Bone marrow (tissue), 2 donors: ENCODE results near the gene ADARB2.
"Not testable (repeated sequence)": the region's sequence is repeated elsewhere in the genome, so short reads cannot be mapped to it uniquely, and the experiment has no call there.

Experiments used
- DNase-seq, 2 donors: peaks; one replicate each; lab custom pipeline; 2025; lab: John Stamatoyannopoulos, UW

Gene ADARB2

DNA sequence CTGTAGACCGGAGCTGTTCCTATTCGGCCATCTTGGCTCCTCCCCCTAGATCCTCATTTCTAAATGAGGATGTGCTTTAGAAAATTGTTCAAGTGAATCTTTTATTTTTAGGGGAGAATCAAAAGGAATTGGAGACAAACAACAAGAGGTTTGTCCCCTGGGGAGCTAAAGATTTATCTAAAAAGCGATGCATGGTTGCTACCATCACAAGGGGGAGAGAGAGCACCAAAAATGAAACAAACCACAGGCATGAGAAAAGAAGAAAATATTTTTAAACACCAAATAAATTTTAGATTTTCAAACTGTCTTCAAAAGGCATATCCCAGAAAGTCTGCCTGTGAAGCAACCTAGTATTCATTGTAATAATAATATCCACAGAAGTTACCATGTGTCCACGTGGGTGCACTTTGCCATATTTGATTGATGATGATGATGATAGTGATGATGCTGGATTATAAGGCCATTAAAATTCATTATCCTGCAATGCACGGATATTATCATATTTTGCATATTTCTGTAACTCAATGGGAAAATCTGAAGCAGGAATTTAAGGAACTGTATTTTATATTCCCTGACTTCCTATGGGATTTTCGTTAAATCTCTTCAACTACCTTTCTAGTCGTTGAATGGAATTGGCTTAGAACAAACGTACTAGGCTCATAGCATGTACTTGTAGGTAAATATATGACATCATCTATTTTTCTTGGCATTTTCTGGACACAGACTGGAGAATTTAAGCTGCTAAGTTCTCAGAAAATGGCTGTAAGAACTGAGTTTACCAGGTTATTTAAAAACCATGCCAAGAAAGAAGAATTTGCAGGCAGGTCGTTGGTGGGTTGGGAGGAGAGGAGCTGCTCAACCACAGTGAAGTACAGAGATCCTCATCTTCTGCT is 509.6 kb downstream of the ADARB2 start:
- no peak for DNase-seq

DNA sequence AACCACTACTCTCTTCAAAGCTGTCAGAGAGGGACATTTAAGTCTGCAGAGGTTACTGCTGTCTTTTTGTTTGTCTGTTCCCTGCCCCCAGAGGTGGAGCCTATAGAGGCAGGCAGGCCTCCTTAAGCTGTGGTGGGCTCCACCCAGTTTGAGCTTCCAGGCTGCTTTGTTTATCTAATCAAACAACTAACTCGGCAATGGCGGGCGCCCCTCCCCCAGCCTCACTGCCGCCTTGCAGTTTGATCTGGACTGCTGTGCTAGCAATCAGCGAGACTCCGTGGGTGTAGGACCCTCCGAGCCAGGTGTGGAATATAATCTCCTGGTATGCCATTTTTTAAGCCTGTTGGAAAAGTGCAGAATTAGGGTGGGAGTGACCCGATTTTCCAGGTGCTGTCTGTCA is 510.4 kb downstream of the ADARB2 start:
- not testable (repeated sequence) for DNase-seq

DNA sequence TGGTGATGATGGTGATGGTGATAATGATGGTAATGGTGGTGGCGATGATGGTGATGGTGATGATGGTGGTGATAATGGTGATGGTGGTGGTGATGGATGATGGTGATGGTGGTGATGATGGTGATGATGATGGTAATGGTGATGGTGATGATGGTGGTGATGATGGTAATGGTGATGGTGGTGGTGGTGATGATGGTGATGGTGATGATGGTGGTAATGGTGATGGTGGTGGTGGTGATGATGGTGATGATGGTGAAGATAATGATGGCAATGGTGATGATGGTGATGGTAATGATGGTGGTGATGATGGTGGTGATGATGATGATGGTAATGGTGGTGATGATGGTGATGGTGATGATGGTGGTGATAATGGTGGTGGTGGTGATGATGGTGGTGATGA is 517.5 kb downstream of the ADARB2 start:
- DNase-seq: not testable (repeated sequence)

DNA sequence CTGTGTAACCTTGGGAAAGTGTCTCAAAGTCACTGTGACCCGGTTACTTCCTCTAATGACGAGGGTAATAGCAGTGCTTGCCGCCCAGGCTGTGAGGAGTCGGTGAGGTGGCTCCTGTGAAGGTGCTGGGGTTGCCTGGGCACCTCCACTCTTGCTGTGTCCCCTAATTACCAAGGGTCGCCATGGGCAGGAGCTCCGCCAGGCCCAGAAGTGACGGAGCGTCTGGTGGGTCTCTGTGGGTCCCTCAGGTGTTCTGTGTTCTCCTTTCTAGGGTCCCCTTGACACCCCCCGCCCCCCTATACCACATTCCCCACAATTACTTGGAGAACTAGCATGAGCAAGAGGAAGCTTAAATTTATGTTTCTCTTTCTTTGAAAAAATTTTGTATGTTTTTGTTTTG is 519.7 kb downstream of the ADARB2 start:
- no peak for DNase-seq

DNA sequence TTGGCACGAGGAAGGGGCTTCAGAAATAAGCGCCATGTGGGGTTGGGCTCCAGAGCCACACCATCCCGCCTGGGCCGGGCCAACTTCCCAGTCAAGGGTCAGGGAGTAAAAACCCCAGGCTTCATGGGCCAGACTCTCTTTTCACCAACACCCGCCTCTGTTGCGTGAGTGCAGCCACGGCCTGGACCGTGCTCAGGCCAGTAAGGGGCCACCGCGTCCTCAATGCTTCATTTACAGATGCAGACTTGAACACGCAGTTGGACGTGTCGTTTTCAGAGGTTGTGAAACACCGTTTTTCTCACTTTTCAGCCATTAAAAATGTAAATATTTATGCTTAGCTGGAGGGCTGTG is 520.1 kb downstream of the ADARB2 start:
- DNase-seq: no peak

DNA sequence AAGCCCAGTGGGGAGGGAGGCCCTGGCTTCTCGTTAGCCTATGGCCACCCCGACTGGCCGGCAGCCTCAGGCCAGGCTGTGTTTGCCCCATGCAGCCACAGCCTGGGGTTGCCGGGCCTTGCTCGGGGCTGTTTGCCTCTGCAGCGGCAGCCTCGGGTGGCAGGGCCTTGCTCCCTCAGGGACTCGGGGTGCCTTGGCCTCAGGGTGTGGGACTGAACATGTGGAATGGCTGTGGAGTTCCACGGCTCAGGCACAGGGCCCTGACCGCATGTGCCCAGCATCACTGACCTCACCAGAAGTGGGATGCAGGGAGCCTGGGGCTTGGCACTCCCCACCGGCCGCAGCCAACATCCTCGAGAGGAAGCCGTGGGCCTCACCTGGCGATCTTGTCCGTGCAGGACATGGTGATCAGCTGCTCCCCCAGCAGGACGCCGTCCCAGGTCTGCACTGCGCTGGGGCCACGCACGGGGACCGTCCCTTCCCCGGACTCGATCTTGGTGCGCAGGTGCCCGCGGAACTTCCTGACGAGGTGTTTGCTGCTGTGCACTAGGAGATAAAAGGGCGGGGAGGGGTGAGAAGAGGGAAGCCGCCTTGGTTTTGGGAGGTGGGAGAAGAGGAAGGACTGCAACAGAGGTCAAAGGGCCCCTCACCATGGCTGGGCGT is 520.6 kb downstream of the ADARB2 start:
- DNase-seq: no peak

DNA sequence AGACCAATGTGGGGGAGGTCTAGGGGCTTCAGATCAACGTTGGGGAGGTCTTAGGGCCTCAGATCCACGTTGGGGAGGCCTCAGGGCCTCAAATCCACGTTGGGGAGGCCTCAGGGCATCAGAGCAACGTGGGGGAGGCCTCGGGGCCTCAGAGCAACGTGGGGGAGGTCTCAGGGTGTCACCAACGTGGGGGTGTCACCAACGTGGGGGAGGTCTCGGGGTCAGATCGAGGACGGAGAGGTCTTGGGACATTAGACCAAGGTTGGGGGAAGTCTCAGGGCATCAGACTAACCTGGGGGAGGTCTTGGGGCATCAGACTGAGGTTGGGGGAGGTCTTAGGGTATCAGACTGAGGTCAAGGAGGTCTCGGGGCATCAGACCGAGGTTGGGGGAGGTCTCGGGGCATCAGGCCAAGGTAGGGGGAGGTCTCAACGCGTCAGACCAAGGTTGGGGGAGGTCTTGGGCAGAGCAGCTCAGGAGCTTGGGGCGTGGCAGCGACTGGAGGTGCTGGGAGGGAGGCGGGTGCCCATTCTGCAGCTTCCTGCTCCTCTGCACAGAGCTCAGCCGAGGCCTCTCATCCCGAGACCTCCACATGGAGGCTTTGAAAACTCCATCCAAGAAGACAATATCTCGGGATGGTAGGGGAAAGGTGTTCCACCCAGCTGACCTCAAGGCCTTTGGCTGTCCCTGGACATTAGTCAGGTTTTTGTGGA is 521.3 kb downstream of the ADARB2 start:
- no peak for DNase-seq

DNA sequence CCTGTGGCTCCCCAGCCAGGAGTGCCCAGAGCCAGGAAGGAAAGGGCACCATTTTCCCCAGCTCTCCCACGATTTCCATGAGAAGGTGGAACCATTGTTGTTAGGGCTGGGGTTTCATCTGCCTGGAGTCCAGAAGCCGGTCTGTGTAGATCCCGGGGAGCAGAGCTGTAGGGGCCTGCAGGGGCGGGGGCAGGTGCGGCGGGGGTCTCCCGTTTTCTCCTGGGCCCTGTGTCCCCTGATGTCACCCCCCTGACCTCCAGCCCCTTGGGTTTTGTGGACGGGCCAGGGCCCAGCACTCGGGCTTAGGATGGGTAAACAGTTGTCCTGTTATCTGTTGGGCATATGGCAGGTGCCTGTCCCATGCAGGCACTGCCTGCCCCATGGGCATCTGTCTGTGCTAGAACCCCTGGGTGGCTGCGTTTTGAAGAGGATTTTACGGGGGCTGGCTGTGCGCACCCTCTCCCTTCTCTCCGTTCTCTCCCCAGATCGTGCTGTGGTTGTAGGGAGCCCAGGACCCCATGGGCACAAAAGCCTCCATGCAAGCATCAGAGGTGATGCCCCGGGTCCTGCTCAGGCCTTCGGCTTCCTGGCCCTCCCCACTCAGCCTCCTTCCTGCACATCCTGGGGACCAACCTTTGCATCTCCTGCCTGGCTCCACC is 522.3 kb downstream of the ADARB2 start:
- DNase-seq: no peak

DNA sequence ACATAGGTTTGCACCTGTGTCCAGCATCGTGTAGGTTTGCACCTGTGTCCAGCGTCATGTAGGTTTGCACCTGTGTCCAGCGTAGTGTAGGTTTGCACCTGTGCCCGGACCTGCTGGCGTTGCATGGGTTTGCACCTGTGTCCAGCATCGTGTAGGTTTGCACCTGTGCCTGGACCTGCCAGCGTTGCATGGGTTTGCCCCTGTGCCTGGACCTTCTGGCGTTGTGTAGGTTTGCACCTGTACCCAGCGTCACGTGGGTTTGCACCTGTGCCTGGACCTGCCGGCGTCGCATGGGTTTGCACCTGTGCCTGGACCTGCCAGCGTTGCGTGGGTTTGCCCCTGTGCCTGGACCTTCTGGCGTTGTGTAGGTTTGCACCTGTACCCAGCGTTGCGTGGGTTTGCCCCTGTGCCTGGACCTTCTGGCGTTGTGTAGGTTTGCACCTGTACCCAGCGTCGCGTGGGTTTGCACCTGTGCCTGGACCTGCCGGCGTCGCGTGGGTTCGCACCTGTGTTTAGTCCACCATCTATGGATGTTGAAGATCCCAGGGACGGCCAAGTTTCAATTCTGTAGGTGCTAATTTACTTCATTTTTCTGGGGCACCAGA is 523.2 kb downstream of the ADARB2 start:
- DNase-seq: no peak

DNA sequence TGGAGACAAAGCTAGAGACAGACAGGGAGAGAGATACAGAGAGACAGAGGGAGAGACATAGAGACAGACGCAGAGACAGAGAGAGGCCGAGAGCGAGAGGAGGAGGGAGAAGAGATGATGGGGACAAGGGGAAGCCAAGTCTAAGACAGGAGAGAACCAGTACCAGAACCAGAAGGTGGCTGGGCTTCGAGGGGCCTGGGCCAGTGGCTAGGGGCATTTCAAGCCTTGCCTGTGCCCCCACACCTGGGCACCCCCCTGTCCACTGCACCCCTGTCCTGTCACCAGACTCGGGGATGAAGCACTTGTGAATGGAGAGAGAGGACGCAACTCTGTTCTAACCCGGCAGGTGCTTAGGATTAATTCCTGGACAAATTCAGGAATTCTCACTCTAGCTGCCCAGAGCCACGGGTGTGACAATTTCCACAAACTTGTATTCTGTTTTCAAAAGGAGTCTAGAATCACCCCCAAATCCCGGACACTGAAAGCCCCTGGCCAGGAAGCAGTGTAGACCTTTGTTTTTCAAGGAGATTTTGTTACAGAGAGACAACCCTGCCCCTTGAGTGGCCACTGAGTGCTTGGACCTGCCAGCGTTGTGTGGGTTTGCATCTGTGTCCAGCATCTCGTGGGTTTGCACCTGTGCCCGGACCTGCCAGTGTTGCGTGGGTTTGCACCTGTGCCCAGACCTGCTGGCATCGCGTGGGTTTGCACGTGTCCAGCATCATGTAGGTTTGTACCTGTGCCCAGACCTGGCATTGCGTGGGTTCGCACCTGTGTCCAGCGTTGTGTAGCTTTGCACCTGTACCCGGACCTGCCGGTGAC is 523.9 kb downstream of the ADARB2 start:
- DNase-seq: no peak

DNA sequence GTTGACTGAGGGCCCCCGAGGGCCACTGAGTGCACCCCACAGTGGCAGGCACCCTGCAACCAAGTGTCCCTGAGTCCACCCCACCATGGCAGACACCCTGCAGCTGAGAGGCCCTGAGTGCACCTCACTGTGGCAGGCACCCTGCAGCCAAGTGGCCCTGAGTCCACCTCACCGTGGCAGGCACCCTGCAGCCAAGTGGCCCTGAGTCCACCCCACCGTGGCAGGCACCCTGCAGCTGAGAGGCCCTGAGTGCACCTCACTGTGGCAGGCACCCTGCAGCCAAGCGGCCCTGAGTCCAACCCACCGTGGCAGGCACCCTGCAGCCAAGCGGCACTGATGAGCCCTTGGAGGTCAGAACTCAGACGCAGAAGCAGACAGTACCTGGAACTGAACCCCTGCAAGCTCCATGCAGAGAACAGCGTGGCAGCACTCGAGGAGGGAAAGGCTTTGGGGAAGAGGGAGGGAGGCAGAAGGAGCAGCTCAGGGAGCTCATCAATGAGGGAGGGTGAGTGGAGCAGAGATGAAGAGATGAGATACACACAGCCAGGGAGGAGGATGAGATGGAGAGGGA is 524.7 kb downstream of the ADARB2 start:
- DNase-seq: no peak

DNA sequence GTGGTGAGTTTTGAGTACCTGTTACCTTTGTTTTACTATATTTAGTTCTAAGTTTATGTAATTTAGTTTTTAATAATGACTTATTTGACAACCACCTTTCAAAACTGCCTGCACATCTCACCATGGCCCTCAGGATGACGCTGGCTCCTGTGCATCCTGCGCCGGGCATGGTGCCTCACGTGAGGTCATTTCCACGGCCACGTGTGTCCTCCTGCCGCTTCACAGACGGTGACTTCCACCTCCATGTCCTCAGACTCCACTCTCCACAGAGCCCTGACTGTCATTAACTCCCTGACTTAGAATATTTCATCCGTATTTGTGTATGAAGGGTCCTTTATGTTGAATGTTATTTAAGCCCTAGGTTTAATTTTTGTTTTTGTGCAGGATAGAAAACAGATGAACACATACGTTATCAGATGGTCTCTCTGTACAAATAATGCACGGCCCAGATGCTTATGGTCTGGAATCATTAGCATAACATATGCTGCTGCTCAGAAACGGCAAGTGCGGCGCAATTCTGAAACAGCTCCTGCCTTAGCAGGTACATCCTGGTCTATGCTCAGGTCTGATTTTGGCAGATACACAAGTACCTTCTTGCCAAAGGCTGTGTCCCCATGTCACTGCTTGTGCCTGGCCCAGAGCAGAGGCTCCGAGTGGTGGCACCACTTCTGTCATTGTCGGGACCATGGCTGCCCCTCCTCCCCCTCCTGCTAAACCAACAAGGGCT is 525.3 kb downstream of the ADARB2 start:
- no peak for DNase-seq

DNA sequence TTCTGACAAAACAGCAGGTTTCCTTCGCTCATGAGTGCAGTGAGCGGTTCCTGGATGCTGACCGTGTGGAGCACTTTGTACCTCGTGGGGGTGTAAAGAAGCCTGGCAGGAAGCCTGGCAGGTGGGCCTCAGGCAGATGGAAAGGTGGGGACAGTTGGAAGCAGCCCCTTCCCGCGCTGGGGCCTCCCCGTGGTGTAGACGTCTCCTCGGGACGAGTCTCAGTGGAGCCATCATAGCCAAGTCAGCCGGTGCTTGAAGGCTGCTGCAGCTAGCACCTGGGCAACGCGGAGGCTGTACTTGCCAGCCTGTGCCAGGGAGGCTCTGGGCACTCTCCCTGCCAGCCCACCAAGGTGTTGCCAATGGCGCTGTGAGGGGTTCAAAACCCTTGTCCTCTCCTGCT is 526.7 kb downstream of the ADARB2 start:
- DNase-seq: no peak

DNA sequence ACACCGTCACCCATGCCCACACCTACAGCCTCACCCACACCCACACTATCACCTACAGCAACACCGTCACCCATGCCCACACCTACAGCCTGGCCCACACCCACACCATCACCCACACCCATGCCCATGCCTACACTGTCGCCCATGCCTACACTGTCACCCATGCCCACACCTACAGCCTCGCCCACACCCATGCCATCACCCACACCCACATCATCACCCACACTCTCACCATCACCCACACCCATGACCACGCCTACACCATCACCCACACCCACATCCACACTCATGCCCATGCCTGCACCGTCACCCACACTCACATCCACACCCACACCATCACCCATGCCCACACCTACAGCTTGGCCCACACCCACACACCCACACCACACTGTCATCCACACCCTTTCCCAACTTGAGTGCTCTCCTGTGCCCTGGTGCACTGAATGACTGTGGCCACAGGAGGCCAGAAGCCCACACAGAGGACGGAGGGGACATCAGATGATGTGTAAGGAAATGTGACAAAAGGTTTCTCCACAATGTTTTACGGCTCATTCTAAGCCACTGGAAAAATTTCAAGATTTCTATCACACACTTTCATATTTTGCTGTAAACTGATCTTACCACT is 527.9 kb downstream of the ADARB2 start:
- no peak for DNase-seq

DNA sequence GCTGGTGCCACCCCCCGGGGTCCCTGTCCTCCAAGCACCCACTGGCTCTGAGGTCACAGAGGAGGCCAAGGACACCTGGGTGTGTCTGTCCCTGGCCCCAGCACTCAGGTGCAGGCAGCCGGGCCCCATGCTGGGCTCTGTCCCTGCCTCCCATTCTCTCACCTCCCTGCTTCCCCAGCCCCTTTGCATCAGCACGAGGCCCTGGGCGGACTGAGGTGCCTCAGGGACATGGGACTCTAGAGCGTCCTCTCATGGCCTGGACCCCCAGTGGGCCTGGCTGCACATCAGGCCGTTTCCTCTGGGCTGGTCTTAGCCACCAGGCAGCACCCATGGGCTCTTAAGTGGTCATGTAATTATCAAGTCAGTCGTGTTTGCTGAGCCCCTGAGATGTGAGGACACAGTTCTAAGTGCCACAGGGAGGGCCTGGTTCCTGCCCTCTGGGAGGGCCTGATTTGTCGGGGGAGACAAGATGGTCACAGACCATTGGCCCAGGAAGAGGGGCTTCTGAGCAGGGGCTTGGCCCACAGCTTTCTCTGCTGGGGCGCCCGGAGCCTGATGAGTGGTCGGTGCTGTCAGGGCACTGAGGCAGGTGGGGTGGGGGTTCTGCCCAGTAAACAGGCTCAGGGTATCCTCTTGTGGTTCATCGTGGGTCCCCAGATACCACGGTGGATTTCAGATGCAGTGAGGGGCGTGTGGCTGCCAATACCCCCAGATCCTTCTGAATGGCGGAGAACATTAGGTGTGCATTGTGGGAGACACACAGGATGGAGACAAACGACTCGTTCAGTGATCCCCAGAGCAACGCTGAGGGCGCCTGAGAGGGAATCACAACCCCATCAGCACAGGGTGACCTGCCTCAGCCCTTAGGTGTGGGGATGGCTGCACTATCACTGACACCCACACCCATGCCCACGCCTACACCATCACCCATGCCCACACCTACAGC is 528.7 kb downstream of the ADARB2 start:
- DNase-seq: no peak

DNA sequence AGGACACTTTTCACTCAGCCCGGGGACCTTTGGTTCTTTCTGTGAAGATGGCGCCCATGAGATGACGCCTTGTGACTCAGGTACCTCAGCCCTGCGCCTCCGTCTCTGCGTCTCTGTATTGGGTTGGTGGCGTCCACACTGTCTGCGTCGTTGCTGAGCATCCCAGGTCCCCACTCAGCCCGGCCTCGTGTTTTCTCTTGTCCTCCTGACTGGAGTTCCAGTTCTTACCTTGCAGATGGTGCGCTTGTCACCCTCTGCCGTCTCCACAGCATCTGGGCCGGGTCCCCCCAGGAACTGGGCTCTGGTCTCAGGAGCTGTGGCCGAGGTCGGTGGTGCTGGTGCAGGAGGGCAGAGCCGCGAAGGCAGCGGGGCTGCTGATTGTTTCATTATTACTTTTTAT is 530.7 kb downstream of the ADARB2 start:
- DNase-seq: no peak

DNA sequence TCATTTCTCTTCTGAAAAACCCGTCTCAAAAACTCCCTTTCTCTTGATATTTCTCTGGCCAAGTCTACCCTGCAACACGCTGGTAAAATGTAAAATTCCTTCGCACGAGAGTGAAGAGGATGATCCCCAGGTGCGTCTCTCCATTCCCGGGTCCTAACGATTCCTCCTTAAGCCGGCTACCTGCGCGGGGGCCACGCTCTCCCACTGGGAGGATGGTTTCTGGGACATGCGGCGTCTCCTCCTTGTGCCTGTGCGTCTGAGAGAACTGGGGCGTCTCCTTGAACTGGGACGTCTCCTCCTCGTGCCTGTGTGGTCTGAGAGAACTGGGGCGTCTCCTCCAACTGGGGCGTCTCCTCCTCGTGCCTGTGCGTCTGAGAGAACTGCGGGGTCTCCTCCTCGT is 531.2 kb downstream of the ADARB2 start:
- DNase-seq: no peak

DNA sequence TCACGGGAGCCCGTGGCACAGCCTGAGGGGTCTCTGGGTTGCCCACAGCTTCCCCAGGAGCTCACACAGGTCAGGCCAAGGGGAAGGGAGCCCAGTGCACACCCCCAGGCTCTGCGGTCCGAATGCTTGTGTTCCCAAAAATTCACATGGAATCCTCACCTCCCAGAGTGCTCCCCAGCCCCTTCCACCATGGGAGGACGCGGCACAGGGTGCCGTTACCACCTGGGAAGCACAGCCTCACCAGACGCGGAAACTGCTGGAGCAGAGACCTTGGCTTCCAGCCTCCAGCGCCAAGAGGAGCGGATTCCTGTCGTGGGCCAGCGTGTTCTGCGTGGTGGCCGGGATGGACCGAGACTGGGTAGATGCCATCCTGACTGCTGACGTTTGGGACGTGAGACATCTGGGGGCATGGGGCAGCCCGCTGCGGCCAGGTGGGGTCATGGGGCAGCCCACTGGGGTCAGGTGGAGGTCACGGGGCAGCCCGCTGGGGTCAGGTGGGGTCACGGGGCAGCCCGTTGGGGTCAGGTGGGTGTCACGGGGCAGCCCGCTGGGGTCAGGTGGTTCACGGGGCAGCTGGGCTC is 531.8 kb downstream of the ADARB2 start:
- DNase-seq: no peak
